GM10266 (cell line): ENCODE data around the gene GOLPH3.

Experiments used
- DNase-seq: peaks from one replicate; pipeline ENCODE4 v3.0.0; 2012; ENCODE audit errors: extremely low spot score
- TF ChIP-seq, protein P1 (sequence below): IDR thresholded peaks from 2 replicates; pipeline ENCODE4 v1.5.1; 2012; ENCODE audit warnings: mild to moderate bottlenecking, low read depth; ENCODE audit not compliant: control insufficient read depth, insufficient read depth; ENCODE audit errors: missing control alignments

The GOLPH3 gene

DNA sequence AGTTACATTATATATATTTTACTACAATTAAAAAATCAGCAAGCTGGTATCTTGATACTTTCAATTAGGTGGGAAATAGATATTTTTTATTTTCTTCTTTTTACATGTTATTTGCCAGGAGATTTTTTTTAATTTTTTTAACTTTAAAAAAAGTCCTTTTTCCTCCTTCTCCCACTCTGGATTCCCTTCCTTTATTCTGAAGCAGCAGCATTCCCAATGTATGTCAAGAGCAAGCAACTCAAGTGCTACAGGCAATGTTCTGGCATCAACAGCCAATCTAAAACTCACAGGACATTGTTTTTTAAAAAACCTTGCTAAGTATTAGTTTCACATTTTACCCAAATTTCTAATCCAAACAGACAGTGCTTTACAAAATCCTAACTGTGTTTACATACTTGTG, 41.4 kb downstream of the GOLPH3 start:
- TF ChIP-seq, protein P1, sequence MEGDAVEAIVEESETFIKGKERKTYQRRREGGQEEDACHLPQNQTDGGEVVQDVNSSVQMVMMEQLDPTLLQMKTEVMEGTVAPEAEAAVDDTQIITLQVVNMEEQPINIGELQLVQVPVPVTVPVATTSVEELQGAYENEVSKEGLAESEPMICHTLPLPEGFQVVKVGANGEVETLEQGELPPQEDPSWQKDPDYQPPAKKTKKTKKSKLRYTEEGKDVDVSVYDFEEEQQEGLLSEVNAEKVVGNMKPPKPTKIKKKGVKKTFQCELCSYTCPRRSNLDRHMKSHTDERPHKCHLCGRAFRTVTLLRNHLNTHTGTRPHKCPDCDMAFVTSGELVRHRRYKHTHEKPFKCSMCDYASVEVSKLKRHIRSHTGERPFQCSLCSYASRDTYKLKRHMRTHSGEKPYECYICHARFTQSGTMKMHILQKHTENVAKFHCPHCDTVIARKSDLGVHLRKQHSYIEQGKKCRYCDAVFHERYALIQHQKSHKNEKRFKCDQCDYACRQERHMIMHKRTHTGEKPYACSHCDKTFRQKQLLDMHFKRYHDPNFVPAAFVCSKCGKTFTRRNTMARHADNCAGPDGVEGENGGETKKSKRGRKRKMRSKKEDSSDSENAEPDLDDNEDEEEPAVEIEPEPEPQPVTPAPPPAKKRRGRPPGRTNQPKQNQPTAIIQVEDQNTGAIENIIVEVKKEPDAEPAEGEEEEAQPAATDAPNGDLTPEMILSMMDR, result no peak
- DNase-seq, result no peak

DNA sequence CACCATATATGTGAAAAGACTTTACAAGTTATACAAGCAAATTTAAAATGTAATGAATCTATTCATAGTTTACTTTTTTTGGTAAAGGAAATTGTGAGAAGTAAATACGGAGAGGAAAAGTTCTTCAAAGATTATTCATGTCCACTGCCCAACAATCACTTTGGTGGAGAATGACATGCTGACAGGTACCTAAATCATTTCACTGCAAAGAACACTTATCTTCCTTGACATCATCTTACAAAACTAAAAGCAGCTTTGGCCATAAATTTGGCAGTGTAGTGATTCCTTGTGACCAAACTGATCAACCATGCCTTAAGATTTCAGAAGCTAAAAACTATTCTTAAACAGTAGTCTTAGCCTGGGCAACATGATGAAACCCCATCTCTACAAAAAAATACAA, 42.5 kb downstream of the GOLPH3 start:
- TF ChIP-seq, protein P1, result no peak
- DNase-seq, result no peak

DNA sequence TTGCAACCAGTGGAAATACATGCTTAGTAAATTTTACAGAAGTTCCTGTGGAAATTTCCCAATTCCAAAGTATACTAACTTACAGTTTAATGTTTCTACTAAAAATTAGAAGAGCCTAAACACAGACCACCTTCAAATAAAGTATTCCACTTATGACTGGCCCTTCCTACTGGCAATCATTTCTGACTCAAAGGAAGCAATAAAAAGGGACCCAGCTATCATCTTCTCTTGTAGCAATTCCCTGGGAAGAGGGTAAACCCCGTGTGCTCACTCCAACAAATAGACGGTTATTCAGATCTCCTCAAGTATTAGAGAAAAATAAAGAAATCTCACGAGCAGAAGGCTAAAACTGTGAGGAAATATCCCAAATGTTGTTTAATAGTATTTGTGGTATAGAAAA, 43.3 kb downstream of the GOLPH3 start:
- no peak for DNase-seq
- TF ChIP-seq, protein P1, result no peak

DNA sequence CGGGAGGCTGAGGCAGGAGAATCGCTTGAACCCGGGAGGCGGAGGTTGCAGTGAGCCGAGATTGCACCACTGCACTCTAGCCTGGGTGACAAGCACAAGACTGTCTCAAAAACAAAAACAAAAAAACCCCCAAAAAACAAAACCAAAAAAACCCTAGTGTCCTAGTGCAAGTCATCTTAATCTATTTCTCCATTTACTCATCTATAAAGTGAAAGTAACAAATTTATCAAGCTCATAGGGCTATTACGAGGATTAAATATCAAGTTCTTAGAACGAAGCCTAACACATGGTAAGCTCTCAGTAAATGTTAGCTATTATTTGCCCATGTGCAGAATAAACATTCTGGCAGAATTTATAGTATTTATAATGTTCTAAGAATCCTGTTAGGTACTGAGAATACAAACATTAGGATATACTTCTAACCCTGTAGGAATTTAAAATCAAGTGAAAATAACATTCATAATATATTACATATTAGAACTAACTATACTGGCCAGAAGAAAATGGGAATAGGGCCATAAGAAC, 45.0 kb downstream of the GOLPH3 start:
- DNase-seq, result no peak
- TF ChIP-seq, protein P1, result no peak

DNA sequence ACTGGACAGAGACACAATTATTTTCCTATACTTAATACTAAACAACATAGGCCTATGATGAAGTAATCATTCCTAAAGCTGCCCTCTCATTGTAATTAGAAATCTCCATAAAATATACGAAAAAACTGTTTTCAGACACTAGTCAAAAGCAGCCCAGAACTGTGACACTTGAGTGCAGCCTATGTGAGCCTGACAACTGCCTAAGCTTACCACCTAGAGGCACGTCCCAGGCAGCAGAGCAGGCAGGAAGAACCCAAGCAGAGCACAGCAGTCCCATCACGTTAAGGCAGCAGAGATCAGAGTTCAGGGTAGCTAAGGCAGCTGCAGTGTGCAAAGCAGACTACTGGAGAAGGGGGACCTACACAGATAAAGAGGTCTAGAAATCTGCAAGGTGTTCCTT, 46.4 kb downstream of the GOLPH3 start:
- TF ChIP-seq, protein P1, result no peak
- no peak for DNase-seq

DNA sequence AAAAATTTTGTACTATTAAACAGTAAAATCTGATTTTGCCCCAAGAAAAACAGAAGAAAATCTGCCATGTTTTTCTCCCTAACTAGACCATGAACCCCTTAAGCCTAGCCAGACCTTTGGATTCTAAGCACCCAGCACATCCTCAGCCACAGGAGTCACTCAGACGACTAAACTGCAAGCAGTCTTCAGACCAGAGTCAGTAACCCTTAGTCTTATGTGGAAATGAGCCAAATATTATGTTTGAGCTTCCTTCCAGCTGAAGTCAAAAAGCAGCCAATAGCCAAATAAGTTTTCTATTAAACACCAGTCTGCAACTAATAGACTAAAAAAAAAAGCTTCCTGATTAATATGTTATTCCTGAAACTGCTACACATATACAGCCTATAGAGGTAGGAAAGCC, 47.4 kb downstream of the GOLPH3 start:
- TF ChIP-seq, protein P1, result no peak
- no peak for DNase-seq

DNA sequence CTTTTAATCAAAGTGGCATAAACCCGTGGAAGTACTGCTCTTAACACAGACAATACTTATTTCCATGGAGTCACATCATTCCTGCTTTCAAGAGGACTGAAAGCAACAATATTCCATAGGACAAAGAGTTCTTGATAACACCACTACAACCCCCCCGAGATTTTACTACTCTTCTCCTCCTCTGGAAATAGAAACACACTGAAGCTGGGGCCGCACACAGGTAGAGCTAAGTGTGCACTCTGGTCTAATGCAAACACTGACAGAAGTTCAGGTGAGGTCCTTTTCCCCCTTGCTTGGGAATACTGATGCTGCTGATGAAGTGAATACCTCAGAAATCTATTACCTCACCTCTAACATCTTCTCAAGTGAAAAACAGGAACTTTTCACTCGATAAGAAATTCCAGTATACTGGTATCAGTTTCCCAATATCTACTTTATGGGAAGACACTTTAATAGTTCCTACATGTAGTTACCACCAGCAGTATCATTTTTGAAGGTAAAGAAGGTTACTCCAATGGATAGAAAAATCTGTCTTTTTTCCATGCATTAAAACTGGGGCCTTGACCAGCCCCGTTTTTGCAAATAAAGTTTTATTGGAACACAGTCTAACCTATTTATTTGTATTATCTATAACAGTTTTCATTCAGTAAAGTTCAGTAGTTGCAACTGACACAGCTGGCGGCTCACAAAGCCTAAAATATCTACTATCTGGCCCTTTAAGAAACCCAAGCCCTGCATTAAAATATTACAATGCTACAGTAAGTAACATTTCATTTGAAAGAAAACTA, 50.0 kb downstream of the GOLPH3 start:
- TF ChIP-seq, protein P1, result no peak
- no peak for DNase-seq
